ENCODE measurements around the gene PSMD6. TPM values are rescaled to one million over a fixed set of nuclear protein-coding genes. Genes with fewer than 3 reads are reported as not detected.

PSMD6 gene
- total RNA-seq, 2 experiments from 2014 or later = 68.0 to 94.9 TPM

- DNase-seq (peak; percentile 43), ATAC-seq (peak; percentile 54)
- peak overlapping the region; percentile 83 for H3K27ac Mint-ChIP-seq
- H3K4me3 Mint-ChIP-seq = peak overlapping the region; percentile 13
- H3K4me1 Mint-ChIP-seq = peaks cover 87% of the 10 kb centered on the region
- no peaks in the 10 kb centered on the region for H3K9me3 Mint-ChIP-seq (ENCODE audit: low read depth)
- CTCF ChIA-PET = interaction anchor here (1.1 to 6.1 kb wide), 9 partner anchors 9 to 66 kb away, joined by 3 to 35 read pairs (median 7); partner anchors contain the start of genes PSMD6 and SCAANT1
- H3K27me3 Mint-ChIP-seq = no peaks in the 10 kb centered on the region
- H3K36me3 Mint-ChIP-seq = peaks cover 46% of the 10 kb centered on the region
Observed at GRCh38 chr3:63977893-63978292, 45.4 kb downstream of the PSMD6 start.

GRCh38 chr3:63976872-63977200 is 46.5 kb downstream of the PSMD6 start:
- Mint-ChIP-seq H3K27ac (peak overlapping the region; percentile 65), H3K4me1 (peaks cover 89% of the 10 kb centered on the region), H3K36me3 (peaks cover 43% of the 10 kb centered on the region), H3K27me3 (no peaks in the 10 kb centered on the region), H3K9me3 (ENCODE audit: low read depth) (no peaks in the 10 kb centered on the region), H3K4me3 (no peak overlapping the region)
- ATAC-seq (no peak), DNase-seq (no peak)
- CTCF ChIA-PET = interaction anchor here (1.2 to 6.1 kb wide), 5 partner anchors 8 to 46 kb away, joined by 3 to 35 read pairs (median 31); partner anchors contain the start of gene PSMD6

GRCh38 chr3:63976161-63976871 is 47.0 kb downstream of the PSMD6 start:
- H3K27ac Mint-ChIP-seq = peak overlapping the region; percentile 65
- H3K9me3 Mint-ChIP-seq (ENCODE audit: low read depth) = no peaks in the 10 kb centered on the region
- peaks cover 93% of the 10 kb centered on the region for H3K4me1 Mint-ChIP-seq
- DNase-seq = no peak
- H3K27me3 Mint-ChIP-seq = no peaks in the 10 kb centered on the region
- peaks cover 43% of the 10 kb centered on the region for H3K36me3 Mint-ChIP-seq
- no peak overlapping the region for H3K4me3 Mint-ChIP-seq
- CTCF ChIA-PET = interaction anchor here (5.7 to 6.1 kb wide), 2 partner anchors 15 to 17 kb away, joined by 31 to 35 read pairs; no protein-coding TSS in a partner anchor
- no peak for ATAC-seq

GRCh38 chr3:63975723-63976122 is 47.6 kb downstream of the PSMD6 start:
- H3K4me3 Mint-ChIP-seq = no peak overlapping the region
- H3K27ac Mint-ChIP-seq = peak overlapping the region; percentile 30
- DNase-seq = no peak
- H3K9me3 Mint-ChIP-seq (ENCODE audit: low read depth) = no peaks in the 10 kb centered on the region
- CTCF ChIA-PET = interaction anchor here (5.7 to 6.1 kb wide), 2 partner anchors 14 to 18 kb away, joined by 31 to 35 read pairs; no protein-coding TSS in a partner anchor
- H3K4me1 Mint-ChIP-seq = peaks cover 94% of the 10 kb centered on the region
- peaks cover 38% of the 10 kb centered on the region for H3K36me3 Mint-ChIP-seq
- ATAC-seq = no peak
- H3K27me3 Mint-ChIP-seq = no peaks in the 10 kb centered on the region

- H3K4me3 Mint-ChIP-seq = no peak overlapping the region
- peaks cover 34% of the 10 kb centered on the region for H3K36me3 Mint-ChIP-seq
- CTCF ChIA-PET = interaction anchor here (6.1 kb wide), 1 partner anchor 19 kb away, joined by 31 read pairs; no protein-coding TSS in a partner anchor
- no peak for DNase-seq
- no peaks in the 10 kb centered on the region for H3K27me3 Mint-ChIP-seq
- H3K27ac Mint-ChIP-seq = no peak overlapping the region
- peaks cover 95% of the 10 kb centered on the region for H3K4me1 Mint-ChIP-seq
- no peak for ATAC-seq
- no peaks in the 10 kb centered on the region for H3K9me3 Mint-ChIP-seq (ENCODE audit: low read depth)
Observed at GRCh38 chr3:63974451-63974850, 48.8 kb downstream of the PSMD6 start.

GRCh38 chr3:63973406-63973805 is 49.9 kb downstream of the PSMD6 start:
- no peak for DNase-seq
- Mint-ChIP-seq H3K36me3 (peaks cover 38% of the 10 kb centered on the region), H3K27ac (no peak overlapping the region), H3K9me3 (ENCODE audit: low read depth) (no peaks in the 10 kb centered on the region), H3K27me3 (no peaks in the 10 kb centered on the region), H3K4me3 (no peak overlapping the region), H3K4me1 (peaks cover 91% of the 10 kb centered on the region)
- CTCF ChIA-PET = interaction anchor here (1.1 kb wide), 1 partner anchor 16 kb away, joined by 4 read pairs; no protein-coding TSS in a partner anchor
- no peak for ATAC-seq

GRCh38 chr3:63972987-63973386 is 50.3 kb downstream of the PSMD6 start:
- peaks cover 91% of the 10 kb centered on the region for H3K4me1 Mint-ChIP-seq
- CTCF ChIA-PET = interaction anchor here (1.1 to 1.6 kb wide), 3 partner anchors 11 to 16 kb away, joined by 4 to 6 read pairs (median 5); no protein-coding TSS in a partner anchor
- H3K36me3 Mint-ChIP-seq = peaks cover 38% of the 10 kb centered on the region
- DNase-seq (no peak), ATAC-seq (no peak)
- H3K27me3 Mint-ChIP-seq = no peaks in the 10 kb centered on the region
- H3K9me3 Mint-ChIP-seq (ENCODE audit: low read depth) = no peaks in the 10 kb centered on the region
- H3K27ac Mint-ChIP-seq = peak overlapping the region; percentile 78
- no peak overlapping the region for H3K4me3 Mint-ChIP-seq

GRCh38 chr3:63972196-63972595 is 51.1 kb downstream of the PSMD6 start:
- DNase-seq (no peak), ATAC-seq (no peak)
- H3K36me3 Mint-ChIP-seq = peaks cover 36% of the 10 kb centered on the region
- no peaks in the 10 kb centered on the region for H3K9me3 Mint-ChIP-seq (ENCODE audit: low read depth)
- peak overlapping the region; percentile 21 for H3K4me3 Mint-ChIP-seq
- H3K27ac Mint-ChIP-seq = peak overlapping the region; percentile 78
- CTCF ChIA-PET = interaction anchor here (1.2 to 1.6 kb wide), 2 partner anchors 10 to 11 kb away, joined by 5 to 6 read pairs; no protein-coding TSS in a partner anchor
- no peaks in the 10 kb centered on the region for H3K27me3 Mint-ChIP-seq
- peaks cover 88% of the 10 kb centered on the region for H3K4me1 Mint-ChIP-seq

GRCh38 chr3:63970631-63971475 is 52.4 kb downstream of the PSMD6 start:
- no peaks in the 10 kb centered on the region for H3K27me3 Mint-ChIP-seq
- no peak for ATAC-seq
- CTCF ChIA-PET = interaction anchor here (1.5 to 3.9 kb wide), 2 partner anchors 8 to 9 kb away, joined by 3 to 33 read pairs; no protein-coding TSS in a partner anchor

GRCh38 chr3:63969876-63970275 is 53.4 kb downstream of the PSMD6 start:
- no peak for ATAC-seq
- H3K4me3 Mint-ChIP-seq = peak overlapping the region; percentile 83

More at GRCh38 chr3:63970631-63971475, 52.4 kb downstream of the PSMD6 start:
- DNase-seq = no peak
- Mint-ChIP-seq H3K4me3 (peak overlapping the region; percentile 56), H3K36me3 (peaks cover 34% of the 10 kb centered on the region), H3K9me3 (ENCODE audit: low read depth) (no peaks in the 10 kb centered on the region), H3K27ac (peak overlapping the region; percentile 97), H3K4me1 (peaks cover 87% of the 10 kb centered on the region)

GRCh38 chr3:63968612-63969350 is 54.5 kb downstream of the PSMD6 start:
- H3K9me3 Mint-ChIP-seq (ENCODE audit: low read depth) = no peaks in the 10 kb centered on the region
- H3K4me1 Mint-ChIP-seq = peaks cover 88% of the 10 kb centered on the region
- peak overlapping the region; percentile 97 for H3K27ac Mint-ChIP-seq
- peak overlapping the region; percentile 83 for H3K4me3 Mint-ChIP-seq
- peaks cover 23% of the 10 kb centered on the region for H3K36me3 Mint-ChIP-seq
- ATAC-seq (peak; percentile 38), DNase-seq (no peak)
- H3K27me3 Mint-ChIP-seq = no peaks in the 10 kb centered on the region
- CTCF ChIA-PET = interaction anchor here (0.8 to 3.9 kb wide), 8 partner anchors 11 to 50 kb away, joined by 3 to 33 read pairs (median 6); no protein-coding TSS in a partner anchor

More at GRCh38 chr3:63969876-63970275, 53.4 kb downstream of the PSMD6 start:
- DNase-seq = no peak
- Mint-ChIP-seq H3K27me3 (no peaks in the 10 kb centered on the region), H3K27ac (peak overlapping the region; percentile 97), H3K36me3 (peaks cover 33% of the 10 kb centered on the region), H3K9me3 (ENCODE audit: low read depth) (no peaks in the 10 kb centered on the region), H3K4me1 (peaks cover 87% of the 10 kb centered on the region)
- CTCF ChIA-PET = interaction anchor here (2.5 to 3.9 kb wide), 2 partner anchors 9 to 24 kb away, joined by 14 to 33 read pairs; no protein-coding TSS in a partner anchor
